Testis (tissue), 3 donors: ENCODE data around the gene TNFRSF8. TPM values are rescaled to one million over a fixed set of nuclear protein-coding genes. Genes with fewer than 3 reads are reported as not detected.

ENCODE experiments used
- DNase-seq: peaks from one replicate; pipeline ENCODE4 v3.0.0-alpha.2; 2019
- H3K27ac ChIP-seq, 2 donors: fragments of 200-600 bp; sonication (generic); one replicate each; pipeline ENCODE4 v1.5.1; 2019
- H3K27me3 ChIP-seq: fragments of 200-600 bp; sonication (generic); one replicate; pipeline ENCODE4 v1.5.1; 2019
- H3K36me3 ChIP-seq: fragments of 200-600 bp; sonication (generic); one replicate; pipeline ENCODE4 v1.5.1; 2017; ENCODE audit warnings: low read depth; ENCODE audit errors: missing control alignments
- H3K4me1 ChIP-seq: fragments of 200-600 bp; sonication (generic); one replicate; pipeline ENCODE4 v1.5.1; 2019
- H3K4me3 ChIP-seq, 2 donors: fragments of 200-600 bp; sonication (generic); one replicate each; pipeline ENCODE4 v1.5.1; 2017 to 2019
- H3K9me3 ChIP-seq: fragments of 200-600 bp; sonication (generic); one replicate; pipeline ENCODE4 v1.5.1; 2017
- CTCF ChIP-seq, 3 experiments: fragments of 450-650 bp in 2 of 3; fragments of 200-600 bp in 1 of 3; sonication (generic) in 1 of 3; IDR thresholded peaks; one replicate each; pipeline ENCODE4 v1.5.1; 2016 to 2019; ENCODE audit warnings: antibody characterized with exemption in 3 of 3, mild to moderate bottlenecking in 2 of 3, moderate library complexity in 1 of 3
- POLR2A ChIP-seq: fragments of 450-650 bp; IDR thresholded peaks from one replicate; pipeline ENCODE4 v1.6.1; 2017; ENCODE audit warnings: antibody characterized with exemption, mild to moderate bottlenecking, moderate library complexity
- WGBS, 2 donors: methylation state at CpG; one replicate each; pipeline ENCODE4 v1.1.5; 2018; 5-methylcytosine and 5-hydroxymethylcytosine counted together
- intact Hi-C: fragments of 100-400 bp; cut with DNase I; formaldehyde crosslinking; loops from one replicate; pipeline ENCODE4 v1.15.1; 2023; ENCODE audit warnings: low total_unique reads
- polyA plus RNA-seq: library from polyadenylated mRNA; stranded (reverse); fragments of 350-450 nt; fragmentation: Illumina TruSeq; extraction: RNeasy Lipid Tissue Mini Kit (QIAGEN cat#74804); gene quantifications from one replicate; pipeline ENCODE4 v1.2.3, GENCODE V29; 2014; ENCODE audit warnings: low read depth, low replicate concordance; ENCODE audit not compliant: insufficient read depth
- total RNA-seq, 2 donors: library from RNA; depleted of rRNA; stranded (reverse); fragments of >200 nt; gene quantifications; one replicate each; pipeline ENCODE4 v1.2.3, GENCODE V29; 2016

Gene TNFRSF8
- total and polyA plus RNA-seq, 3 donors from 2014 or later = 5.0 to 6.9 (median 5.4) TPM

DNA sequence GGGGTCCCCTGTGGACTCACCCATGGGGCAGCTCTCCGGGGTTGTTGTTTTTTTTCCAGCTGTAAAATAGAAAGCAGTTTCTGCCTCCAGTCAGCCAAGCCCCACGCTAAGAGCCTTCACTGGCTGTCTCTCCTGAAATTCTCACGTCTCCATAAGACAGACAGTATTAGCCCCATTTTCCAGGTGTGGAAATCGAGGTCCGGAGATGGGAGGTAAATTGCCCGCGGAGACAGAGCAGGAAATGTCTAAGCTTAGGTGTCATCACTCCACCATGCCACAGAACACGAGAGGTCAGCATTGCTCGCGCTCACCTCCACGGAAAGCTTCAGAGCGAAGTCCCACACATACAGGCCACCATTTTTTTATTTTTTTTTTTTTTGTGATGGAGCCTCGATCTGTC lies 44.6 kb downstream of the TNFRSF8 start:
- WGBS, 2 donors = 86 to 90% methylated on average over 13 of the region's 13 CpGs
- Histone ChIP-seq H3K36me3 (no peaks in the 10 kb centered on the region), H3K27me3 (no peaks in the 10 kb centered on the region), H3K4me3 (no peak overlapping the region), H3K27ac (no peak overlapping the region), H3K9me3 (no peaks in the 10 kb centered on the region), H3K4me1 (no peaks in the 10 kb centered on the region)
- intact Hi-C loops = no loop called here
- TF ChIP-seq CTCF (IDR thresholded peaks at IDR 0.05) = no peak
- TF ChIP-seq POLR2A = no peak
- DNase-seq = no peak

DNA sequence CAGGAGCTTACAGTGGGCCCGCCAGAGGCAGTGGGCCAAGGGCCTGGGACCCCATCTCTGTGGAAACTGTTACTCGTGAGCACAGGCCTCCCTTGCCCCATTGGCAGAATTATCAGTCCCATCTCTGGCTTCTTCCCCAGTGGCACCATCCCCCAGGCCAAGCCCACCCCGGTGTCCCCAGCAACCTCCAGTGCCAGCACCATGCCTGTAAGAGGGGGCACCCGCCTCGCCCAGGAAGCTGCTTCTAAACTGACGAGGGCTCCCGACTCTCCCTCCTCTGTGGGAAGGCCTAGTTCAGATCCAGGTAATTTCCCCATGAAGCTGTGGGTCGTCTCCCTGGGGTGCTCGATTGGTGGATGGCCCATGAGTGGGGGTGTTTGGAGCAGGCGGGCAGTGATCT lies 46.8 kb downstream of the TNFRSF8 start:
- no peak for DNase-seq

GRCh38 chr1:12111741-12112140 lies 48.6 kb downstream of the TNFRSF8 start:
- H3K36me3 ChIP-seq = no peaks in the 10 kb centered on the region
- TF ChIP-seq POLR2A = no peak
- no peak for TF ChIP-seq CTCF (IDR thresholded peaks at IDR 0.05)
- intact Hi-C loops = no loop called here
- H3K27ac ChIP-seq = no peak overlapping the region
- no peak for DNase-seq
- no peaks in the 10 kb centered on the region for H3K4me1 ChIP-seq
- H3K4me3 ChIP-seq = no peak overlapping the region
- no peaks in the 10 kb centered on the region for H3K27me3 ChIP-seq
- no peaks in the 10 kb centered on the region for H3K9me3 ChIP-seq
- 94 to 95% methylated on average over 12 to 14 of the region's 14 CpGs for WGBS, 2 donors

More for the DNA sequence above, 46.8 kb downstream of the TNFRSF8 start:
- H3K4me1 ChIP-seq = no peaks in the 10 kb centered on the region
- no peaks in the 10 kb centered on the region for H3K36me3 ChIP-seq
- H3K27ac ChIP-seq = no peak overlapping the region
- H3K4me3 ChIP-seq = no peak overlapping the region
- intact Hi-C loops = no loop called here
- 81 to 97% methylated on average over 8 to 10 of the region's 10 CpGs for WGBS, 2 donors
- TF ChIP-seq CTCF (IDR thresholded peaks at IDR 0.05) (no peak), POLR2A (no peak)
- H3K27me3 ChIP-seq = no peaks in the 10 kb centered on the region
- no peaks in the 10 kb centered on the region for H3K9me3 ChIP-seq

- Histone ChIP-seq H3K36me3 (no peaks in the 10 kb centered on the region), H3K27ac (no peak overlapping the region), H3K4me3 (no peak overlapping the region), H3K9me3 (no peaks in the 10 kb centered on the region), H3K27me3 (no peaks in the 10 kb centered on the region), H3K4me1 (no peaks in the 10 kb centered on the region)
- intact Hi-C loops = no loop called here
- WGBS, 2 donors = 63 to 79% methylated on average over 5 of the region's 5 CpGs
- DNase-seq = no peak
- no peak for TF ChIP-seq POLR2A
- TF ChIP-seq CTCF (IDR thresholded peaks at IDR 0.05) = no peak
Measured at GRCh38 chr1:12112711-12113161, 49.6 kb downstream of the TNFRSF8 start.
